NOMO-1 (cell line): ENCODE data around the gene PLXNB2.

Experiments
- DNase-seq, 2 experiments: peaks; one replicate each; lab custom pipeline; 2025; ENCODE audit not compliant: unreplicated experiment in 2 of 2; lab: John Stamatoyannopoulos, UW

PLXNB2 gene

DNA sequence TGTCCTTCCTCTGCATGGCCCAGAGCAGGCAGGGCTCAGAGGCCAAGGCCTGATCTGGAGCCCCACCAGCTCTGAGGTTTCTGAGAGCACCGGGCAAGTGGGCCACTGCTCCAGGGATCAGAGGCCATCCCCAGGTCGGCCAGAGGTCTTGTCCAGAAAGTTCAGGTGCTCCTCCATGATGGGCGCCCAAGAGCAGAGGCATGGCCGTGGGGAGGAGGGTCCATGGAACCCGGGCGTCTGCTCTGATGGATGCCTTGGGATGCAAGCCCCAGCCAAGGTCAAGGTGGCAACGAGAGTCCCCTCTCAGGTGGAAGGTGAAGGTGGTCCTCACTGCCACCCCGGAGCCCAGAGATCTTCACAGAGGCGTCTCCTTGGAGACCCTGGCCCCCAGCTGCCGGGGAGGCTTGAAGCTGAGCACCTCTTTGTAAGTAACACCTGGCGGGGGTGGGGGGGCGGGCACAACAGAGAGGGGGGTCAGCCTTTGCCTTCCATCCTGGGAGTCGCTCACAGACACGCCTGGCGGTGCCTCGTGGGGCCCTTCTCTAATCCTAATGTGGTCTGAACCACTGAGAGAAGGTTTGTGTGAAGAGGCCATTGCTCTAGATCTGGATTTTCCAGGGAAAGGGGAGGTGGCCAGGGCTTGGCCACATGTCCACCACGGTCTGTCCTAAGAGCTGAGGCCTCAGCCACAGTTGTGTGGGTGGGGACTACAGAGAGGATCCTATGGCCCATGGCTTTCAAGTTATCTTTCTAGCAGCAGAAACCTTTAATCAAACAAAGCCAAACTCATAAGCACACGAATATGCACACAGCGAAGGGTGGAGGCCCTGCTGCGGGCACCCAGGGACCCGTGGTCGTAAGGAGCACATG is 54.2 kb downstream of the PLXNB2 start:
- DNase-seq, result no peak

GRCh38 chr22:50252082-50253045 is 55.1 kb downstream of the PLXNB2 start:
- DNase-seq, result peak; percentile 54 to 58

DNA sequence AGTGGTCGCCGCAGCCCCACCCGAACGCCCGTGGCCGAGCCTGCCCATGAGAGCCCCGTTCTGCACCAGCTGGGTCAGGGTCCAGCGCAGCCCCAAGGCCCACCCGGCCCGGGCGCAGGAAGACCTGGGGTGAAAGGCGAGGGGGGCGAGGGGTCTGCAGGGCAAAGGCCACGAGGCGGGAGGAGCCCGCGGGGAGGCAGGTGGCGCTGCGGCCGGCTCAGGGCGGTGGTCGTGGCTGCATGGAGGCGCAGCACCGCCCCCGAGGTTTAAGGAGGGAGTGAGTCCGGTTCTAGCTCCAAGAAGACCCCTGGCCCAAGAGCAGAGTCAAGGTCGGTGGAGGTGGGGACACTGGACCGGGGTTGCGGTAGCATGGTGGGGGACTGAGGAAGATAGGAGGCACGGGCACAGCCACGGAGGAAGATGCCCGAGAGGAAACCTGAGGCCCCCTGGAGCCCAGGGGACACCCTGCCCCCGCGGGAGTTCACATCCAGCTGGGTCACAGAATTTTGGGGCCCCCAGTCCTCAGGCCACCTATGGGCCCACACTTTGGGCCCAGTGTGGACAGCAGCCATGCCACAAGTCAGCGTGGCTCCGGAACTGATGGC is 55.9 kb downstream of the PLXNB2 start:
- DNase-seq, result no peak

GRCh38 chr22:50250555-50251476 is 56.6 kb downstream of the PLXNB2 start, which contains the start of gene HDAC10:
Gene HDAC10 (minus strand): TSS chr22:50251265. CDS start chr22:50251032, 233 bp downstream.
- DNase-seq, result peak; percentile 81 to 87

GRCh38 chr22:50250249-50250554 is 57.2 kb downstream of the PLXNB2 start:
- no peak for DNase-seq

GRCh38 chr22:50249341-50250248 is 57.9 kb downstream of the PLXNB2 start:
- no peak for DNase-seq

- no peak for DNase-seq
Observed at GRCh38 chr22:50248196-50249081, 59.0 kb downstream of the PLXNB2 start.

DNA sequence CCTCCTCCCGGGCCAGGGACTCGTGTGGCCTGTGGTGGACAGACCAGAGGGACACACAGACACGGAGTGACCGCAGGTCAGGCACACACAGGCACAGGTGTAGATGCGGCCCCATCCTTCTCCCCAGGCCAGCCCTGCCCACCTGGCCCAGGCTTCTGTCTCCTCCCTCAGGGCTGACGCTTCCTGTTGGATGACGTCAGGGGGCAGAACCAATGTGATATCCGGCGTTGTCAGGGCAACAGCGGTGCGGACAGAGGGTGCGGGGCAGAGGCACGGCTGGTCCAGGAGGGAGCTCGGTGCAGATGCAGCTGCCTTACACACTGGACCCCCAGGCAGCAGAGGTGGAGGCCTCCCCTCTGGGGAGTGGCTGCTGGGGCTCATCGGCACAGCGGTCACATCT is 59.7 kb downstream of the PLXNB2 start:
- DNase-seq, result peak in 1 of 2 experiments; percentile 26

GRCh38 chr22:50246242-50247175 is 60.9 kb downstream of the PLXNB2 start:
- no peak for DNase-seq

DNA sequence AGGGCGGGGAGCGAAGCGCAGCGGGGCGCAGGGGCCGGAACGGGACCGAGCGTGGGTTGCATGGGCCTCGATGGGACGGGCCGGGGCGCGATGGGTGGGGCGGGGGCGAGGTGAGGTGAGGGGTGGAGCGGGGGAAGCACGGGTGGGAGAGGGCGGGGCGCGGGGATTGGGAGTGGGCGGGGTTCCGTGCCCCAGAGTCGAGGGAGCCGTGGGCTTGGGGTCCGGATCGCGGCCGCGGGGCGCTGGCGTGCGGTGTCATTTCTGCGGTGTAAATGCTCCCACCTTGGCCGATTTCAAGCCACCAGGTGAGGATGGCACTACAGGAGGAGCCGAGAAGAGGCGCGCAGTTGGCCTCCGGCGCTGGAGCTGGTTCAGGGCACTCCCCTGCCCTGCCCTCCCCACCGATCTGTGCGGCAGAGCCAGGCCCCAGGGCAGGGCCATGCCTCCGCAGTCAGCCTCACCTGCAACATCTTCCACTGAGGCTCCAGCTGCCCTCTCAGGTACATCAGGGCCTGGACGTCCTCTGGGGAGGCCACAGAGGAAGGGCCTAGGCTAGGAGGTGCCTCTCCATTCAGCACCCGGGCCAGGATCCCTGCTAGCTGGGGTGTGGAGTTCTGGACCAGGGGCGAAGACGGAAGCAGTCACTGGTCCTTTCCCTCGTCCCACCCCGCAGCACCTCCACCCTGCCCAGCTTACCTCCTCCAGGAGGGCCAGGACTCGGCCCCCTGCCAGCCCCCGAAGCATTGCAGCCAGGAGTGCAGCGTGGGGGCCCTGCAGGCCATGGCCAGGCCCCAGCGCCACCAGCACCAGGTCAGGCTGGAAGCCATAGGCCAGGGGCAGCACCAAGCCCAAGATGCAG is 62.0 kb downstream of the PLXNB2 start:
- DNase-seq, result no peak

DNA sequence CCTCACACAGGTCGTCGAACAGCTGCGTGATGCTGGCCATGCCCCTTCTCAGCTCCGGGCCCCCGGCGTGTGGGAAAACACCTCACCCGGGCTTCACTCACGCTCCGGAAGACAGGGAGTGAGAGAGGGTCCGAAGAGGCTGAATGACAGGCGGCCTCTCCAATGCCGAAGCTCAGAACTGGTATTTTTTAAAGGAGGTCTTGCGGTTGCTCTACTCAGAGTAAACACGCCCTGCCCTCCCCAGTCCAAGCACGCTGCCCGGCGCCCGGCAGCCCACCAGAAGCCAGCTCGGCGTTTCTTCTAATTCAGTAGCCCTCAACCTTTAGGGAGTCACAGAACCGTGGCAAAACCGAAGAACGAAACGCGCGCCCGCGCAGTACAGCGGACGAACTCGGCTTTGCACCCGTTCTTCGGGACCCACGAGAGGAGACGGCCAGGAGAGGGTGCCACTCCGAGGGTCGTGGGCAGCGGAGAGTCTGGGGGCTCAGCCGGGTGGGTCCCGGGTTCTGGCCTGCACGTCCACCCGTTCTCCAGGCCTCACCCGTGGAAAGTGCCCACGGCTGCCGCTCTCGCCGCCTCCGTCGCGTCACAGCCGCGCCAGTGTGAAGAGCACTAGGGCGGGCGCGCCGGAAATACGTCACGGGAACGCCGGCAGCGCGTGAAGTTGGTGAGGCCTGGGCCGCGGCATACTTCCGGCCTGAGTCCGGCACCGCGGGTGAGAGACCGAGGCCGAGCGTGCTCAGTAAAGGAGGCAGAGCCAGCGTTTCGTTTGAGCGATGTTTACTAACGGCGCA is 62.8 kb downstream of the PLXNB2 start, which contains the start of gene TUBGCP6:
TSS of gene TUBGCP6 (minus strand) at position 604 of the 794 bp plus-strand sequence. CDS start at position 40, 564 bp downstream.
- peak; percentile 84 to 94 for DNase-seq

DNA sequence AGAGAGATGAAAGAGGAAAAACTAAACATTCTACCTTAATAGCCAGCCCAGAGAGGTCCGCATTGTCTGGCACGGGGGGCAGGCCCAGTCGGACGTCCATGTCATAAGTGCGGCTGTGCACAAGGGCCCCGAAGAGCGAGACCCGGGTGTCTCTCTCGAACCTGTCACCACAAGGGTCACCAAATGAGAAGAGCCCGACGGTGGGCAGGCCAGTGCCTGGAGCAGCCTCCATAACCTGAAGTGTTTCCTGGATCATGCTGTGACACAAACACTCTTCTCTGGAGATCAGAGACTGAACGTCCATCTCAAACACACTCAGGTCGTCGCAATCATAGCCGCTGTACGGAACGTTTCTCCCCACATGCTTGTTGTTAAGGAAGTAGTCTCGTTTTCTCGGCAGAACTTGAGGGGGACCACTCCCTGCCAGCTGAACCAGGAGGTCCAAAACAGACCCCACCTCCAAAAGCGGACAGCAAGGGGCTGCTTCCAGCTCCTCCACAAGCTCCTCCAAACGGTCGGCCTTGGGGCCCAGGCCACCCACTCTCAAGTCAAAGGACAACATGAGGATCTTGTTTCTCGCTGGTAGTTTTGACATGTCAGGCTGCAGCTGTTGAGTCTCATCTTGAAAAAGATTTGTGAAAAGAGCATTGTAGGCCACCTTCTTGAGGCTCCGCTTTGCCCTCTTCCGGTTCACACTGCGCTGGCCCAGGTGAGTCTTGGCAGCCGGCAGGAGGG is 63.6 kb downstream of the PLXNB2 start:
- DNase-seq, result peak in 1 of 2 experiments; percentile 44

- no peak for DNase-seq
Observed at GRCh38 chr22:50242406-50242949, 65.0 kb downstream of the PLXNB2 start.

DNA sequence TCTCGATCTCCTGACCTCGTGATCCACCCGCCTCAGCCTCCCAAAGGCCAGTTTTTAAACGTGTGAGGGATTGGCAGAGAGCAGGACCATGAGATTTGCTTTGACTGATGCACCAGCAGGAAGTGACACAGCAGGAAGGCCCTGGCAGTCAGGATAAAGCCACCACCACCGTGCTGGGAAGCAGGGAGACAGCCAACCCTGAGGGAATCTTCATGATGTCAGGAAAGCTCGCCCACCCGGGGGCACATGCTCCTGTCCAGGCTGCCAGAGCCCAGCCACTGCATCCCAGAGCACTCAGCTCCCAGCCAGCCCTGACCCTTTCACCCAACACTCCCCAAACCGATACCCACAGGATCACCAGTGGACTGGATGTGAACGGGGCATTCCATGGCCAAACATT is 68.7 kb downstream of the PLXNB2 start:
- no peak for DNase-seq
